ENCODE results near the gene PAFAH2. TPM values are rescaled to one million over a fixed set of nuclear protein-coding genes. Genes with fewer than 3 reads are reported as not detected.
A peak's percentile ranks its signal among the peaks of the same experiment; 100 is the strongest.

PAFAH2 gene
- total RNA-seq, 8 experiments from 2014 or later = 6.0 to 11.8 (median 8.9) TPM

DNA sequence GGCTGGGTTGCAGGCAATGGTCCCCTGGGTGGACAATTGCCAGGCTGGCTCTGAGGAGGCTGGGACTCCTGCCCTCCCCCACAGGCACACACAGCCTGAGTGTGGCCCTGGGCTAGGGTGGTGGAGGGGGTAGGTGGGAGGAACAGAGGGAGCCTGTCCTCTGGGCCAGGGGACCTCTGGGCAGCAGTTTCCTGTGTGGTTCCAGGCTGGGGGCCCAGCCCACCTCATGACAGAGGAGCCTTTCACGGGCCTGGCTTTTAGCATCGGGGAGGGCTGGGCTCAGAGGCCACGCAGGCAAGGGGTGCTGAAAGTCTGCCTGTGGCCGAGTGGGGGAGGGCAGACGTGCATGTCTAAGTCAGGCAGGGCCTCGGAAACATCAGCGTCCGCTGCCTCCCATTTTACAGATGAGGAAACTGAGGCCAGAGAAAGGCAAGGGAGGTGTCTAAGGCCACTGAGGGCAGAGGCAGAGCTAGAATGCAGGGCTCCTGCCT, 30.7 kb upstream of the PAFAH2 start:
- WGBS, 10 experiments = no CpG with 5 or more reads among the region's 8 CpGs
- Histone ChIP-seq H3K4me1 (replicated peaks in 1 of 2) (no peaks in the 10 kb centered on the region), H3K4me3 (no peak overlapping the region), H3K27ac (no peak overlapping the region)
- in situ Hi-C loops (cut with MboI; ENCODE audit: low pct_unique_long_range_greater_than_20kb in 2 of 9, low sequenced_read_pairs in 9 of 9, unreplicated experiment in 9 of 9) = no loop called here
- ATAC-seq (replicated peaks in 6 of 8) = peak in 4 of 8 experiments; percentile 9 to 21 (median 10)

DNA sequence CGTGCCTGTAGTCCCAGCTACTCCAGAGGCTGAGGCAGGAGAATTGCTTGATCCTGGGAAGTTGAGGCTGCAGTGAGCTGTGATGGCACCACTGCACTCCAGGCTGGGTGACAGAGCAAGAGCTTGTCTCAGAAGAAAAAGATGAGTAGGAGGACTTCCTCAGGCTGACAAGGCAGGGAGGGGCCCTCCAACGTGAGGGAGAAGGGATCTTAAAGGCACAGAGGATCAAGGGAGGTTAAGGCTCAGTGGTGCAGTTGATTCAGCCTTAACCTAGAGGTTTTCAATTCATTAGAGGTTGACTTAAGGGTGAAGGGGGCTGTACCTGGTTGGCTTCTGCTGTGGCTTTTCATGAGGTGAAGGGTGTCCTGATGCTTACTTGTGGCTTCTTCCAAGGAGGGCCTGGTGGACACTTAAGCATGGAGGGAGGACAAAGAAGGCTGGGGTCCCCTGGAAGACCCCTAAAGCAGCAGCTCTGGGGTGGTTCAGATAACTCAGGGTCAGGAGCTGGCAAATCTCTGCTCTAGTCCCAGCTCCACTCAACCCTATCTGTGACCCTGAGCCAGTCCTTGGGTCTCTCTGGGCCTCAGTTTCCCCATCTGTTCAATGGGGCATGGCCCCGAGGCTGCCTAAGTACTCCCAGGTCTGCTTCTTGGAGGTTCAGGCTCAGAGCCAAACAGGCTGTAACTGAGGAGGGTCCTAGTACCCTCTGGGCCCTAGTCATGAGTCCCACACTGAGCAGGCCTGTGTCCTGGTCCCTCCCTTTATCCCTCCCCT, 30.0 kb upstream of the PAFAH2 start:
- in situ Hi-C loops (cut with MboI; ENCODE audit: low pct_unique_long_range_greater_than_20kb in 2 of 9, low sequenced_read_pairs in 9 of 9, unreplicated experiment in 9 of 9) = no loop called here
- H3K27ac ChIP-seq = no peak overlapping the region
- ATAC-seq (replicated peaks in 6 of 8) = peak in 6 of 8 experiments; percentile 1 to 33 (median 5)
- no peaks in the 10 kb centered on the region for H3K4me1 ChIP-seq (replicated peaks in 1 of 2)
- WGBS, 10 experiments = 0 to 35% (median 7%) methylated on average over 1 to 2 of the region's 3 CpGs; no CpG with 5 or more reads in 4 of the 10 experiments
- H3K4me3 ChIP-seq = no peak overlapping the region

DNA sequence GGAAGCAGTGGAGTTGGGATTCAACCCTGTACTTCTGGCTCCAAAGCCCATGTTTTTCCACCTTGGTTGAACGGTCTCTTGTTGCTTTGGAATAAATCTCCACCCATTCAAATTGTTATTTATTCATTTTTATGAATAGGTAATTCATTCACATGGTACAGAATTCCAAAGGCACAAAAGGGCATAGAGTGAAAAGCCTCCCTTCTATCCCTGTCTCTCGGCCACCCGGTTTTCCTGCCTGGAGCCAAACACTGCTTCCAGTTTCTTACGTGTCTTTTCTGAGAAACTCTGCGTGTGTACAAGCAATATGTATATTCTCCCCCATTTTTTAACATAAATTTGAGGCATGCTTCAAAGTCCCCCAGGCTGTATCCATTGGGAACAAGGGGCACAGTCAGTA, 27.7 kb upstream of the PAFAH2 start:
- WGBS, 10 experiments = 0 to 84% (median 67%) methylated on average over 1 to 5 of the region's 5 CpGs; no CpG with 5 or more reads in 2 of the 10 experiments
- Histone ChIP-seq H3K27ac (no peak overlapping the region), H3K4me3 (no peak overlapping the region), H3K4me1 (replicated peaks in 1 of 2) (peaks cover 0 to 6% of the 10 kb centered on the region in 2 donors)
- ATAC-seq (replicated peaks in 6 of 8) = peak in 1 of 8 experiments; percentile 71
- in situ Hi-C loops (cut with MboI; ENCODE audit: low pct_unique_long_range_greater_than_20kb in 2 of 9, low sequenced_read_pairs in 9 of 9, unreplicated experiment in 9 of 9) = no loop called here

DNA sequence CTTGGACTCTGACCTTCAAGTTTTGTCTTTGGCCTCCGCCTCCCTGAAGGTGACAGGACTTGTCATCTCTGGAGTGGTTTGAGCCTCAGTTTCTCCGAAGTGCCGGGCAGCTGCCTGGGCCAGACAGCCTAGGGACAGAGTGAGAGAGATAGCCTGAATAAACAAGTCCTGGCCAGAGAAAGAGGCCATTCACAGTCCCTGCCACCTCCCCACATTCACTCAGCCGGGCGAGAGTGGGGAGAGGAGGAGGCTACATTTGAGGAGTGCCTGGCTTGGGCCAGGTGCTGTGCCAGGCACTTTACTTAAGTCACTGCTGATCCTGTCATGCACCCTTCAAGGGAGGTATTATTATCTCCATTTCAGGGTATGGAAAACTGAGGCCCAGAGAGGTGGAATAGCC, 27.2 kb upstream of the PAFAH2 start:
- in situ Hi-C loops (cut with MboI; ENCODE audit: low pct_unique_long_range_greater_than_20kb in 2 of 9, low sequenced_read_pairs in 9 of 9, unreplicated experiment in 9 of 9) = no loop called here
- ATAC-seq (replicated peaks in 6 of 8) = peak in 1 of 8 experiments; percentile 2
- Histone ChIP-seq H3K27ac (no peak overlapping the region), H3K4me1 (replicated peaks in 1 of 2) (peaks cover 0 to 6% of the 10 kb centered on the region in 2 donors), H3K4me3 (no peak overlapping the region)
- WGBS, 10 experiments = 62 to 90% (median 81%) methylated on average over 3 of the region's 5 CpGs; no CpG with 5 or more reads in 7 of the 10 experiments

DNA sequence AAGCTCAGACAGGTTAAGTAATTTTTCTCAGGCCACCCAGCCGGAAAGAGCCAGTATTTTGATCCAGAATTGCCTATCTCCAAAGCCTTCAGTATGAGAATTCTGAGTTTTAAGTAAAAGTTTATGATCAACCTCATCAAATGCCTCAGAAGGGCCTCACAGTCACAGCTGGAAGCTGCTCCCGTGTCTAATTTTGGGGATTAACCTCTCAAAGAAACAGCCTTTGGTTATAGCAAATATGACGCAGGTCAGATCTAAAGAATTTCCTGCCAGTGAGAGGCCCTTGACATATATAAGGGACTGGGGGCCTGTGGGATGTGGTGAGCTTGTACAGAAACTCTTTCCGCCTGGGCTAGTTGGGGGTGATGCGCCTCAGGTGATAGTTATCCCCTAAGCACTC, 26.0 kb upstream of the PAFAH2 start:
- no peak overlapping the region for H3K4me3 ChIP-seq
- 0 to 100% (median 84%) methylated on average over 1 to 5 of the region's 5 CpGs; no CpG with 5 or more reads in 2 of the 10 experiments for WGBS, 10 experiments
- in situ Hi-C loops (cut with MboI; ENCODE audit: low pct_unique_long_range_greater_than_20kb in 2 of 9, low sequenced_read_pairs in 9 of 9, unreplicated experiment in 9 of 9) = no loop called here
- peaks cover 0 to 6% of the 10 kb centered on the region in 2 donors for H3K4me1 ChIP-seq (replicated peaks in 1 of 2)
- H3K27ac ChIP-seq = no peak overlapping the region
- ATAC-seq (replicated peaks in 6 of 8) = no peak

DNA sequence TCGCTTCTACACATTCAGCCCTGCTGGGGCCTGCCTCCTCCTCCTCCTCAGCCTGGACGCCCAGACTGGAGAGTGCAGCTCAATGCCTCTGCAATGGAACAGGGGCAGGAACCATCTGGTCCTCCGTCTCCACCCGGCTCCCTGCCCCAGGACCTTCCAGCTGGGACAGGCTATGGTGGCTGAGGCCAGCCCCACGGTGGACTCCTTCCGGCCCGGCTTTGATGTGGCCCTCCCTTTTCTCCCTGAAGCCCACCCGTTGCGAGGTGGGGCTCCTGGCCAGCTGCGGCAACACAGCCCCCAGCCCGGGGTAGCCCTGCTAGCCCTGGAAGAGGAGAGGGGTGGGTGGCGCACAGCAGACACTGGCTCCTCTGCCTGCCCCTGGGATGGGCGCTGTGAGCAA, 25.1 kb upstream of the PAFAH2 start:
- H3K4me3 ChIP-seq = no peak overlapping the region
- in situ Hi-C loops (cut with MboI; ENCODE audit: low pct_unique_long_range_greater_than_20kb in 2 of 9, low sequenced_read_pairs in 9 of 9, unreplicated experiment in 9 of 9) = no loop called here
- 0 to 100% (median 76%) methylated on average over 1 to 9 of the region's 13 CpGs; no CpG with 5 or more reads in 3 of the 10 experiments for WGBS, 10 experiments
- H3K4me1 ChIP-seq (replicated peaks in 1 of 2) = peaks cover 2 to 6% of the 10 kb centered on the region in 2 donors
- peak in 1 of 8 experiments; percentile 48 for ATAC-seq (replicated peaks in 6 of 8)
- no peak overlapping the region for H3K27ac ChIP-seq

DNA sequence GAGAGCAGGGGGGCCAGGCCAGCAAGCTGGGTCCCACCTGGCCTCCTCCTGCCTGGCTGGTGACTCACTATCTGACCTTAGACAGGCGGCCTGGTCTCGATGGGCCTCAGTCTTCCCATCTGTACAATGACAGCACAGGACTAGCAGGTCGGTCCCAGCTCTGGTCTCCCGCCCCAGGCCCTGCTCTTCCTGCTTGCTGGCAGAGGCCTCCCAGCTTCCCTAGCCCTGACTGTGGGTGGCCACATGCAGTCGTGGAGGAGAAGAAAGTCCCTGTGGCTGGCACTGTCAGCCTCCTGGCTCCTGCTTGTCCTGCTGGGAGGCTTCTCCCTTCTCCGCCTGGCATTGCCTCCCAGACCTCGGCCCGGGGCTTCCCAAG, 24.5 kb upstream of the PAFAH2 start:
- Histone ChIP-seq H3K27ac (no peak overlapping the region), H3K4me1 (replicated peaks in 1 of 2) (peaks cover 2 to 6% of the 10 kb centered on the region in 2 donors), H3K4me3 (no peak overlapping the region)
- in situ Hi-C loops (cut with MboI; ENCODE audit: low pct_unique_long_range_greater_than_20kb in 2 of 9, low sequenced_read_pairs in 9 of 9, unreplicated experiment in 9 of 9) = no loop called here
- 10 to 100% (median 73%) methylated on average over 1 to 3 of the region's 8 CpGs; no CpG with 5 or more reads in 5 of the 10 experiments for WGBS, 10 experiments
- ATAC-seq (replicated peaks in 6 of 8) = peak in 1 of 8 experiments; percentile 6

DNA sequence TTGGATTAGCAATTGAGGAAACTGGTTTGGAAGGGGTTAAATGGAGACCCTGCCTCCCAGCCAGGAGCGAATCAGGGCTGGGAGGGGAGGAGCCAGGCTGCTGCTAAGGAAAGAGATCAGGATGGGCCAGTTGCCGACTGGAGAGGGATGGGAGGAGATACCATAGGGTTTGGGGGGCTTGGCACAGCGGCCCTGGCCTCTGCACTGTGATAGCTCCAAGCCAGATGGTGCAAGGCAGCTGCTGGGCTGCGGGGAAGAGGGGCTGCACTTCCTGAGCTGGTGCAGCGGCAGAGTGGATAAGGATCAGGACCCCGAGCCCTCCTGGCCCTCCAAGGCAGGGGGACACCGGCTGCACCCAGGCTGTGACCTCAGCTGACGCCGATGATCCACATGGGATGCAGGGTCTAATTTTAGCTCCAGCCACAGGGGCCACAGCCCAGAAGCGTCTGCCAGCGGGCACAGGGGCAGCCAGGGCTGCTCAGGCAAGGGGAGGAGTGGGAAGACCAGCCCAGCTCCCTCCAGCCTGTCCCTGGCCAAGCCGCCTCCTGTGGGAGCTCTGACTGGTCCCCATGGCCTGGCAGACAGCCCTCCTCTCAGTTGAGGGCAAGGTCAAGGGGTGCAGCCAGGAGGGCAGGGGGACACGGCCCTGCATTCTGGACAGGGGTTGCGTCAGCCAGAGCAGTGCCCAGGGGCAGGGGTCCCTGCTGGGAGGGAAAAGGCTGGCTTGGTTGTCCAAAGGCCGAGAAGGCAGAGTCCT, 24.0 kb upstream of the PAFAH2 start, which contains the start of gene EXTL1:
TSS of gene EXTL1 (plus strand) at position 129 of the 757 bp plus-strand sequence. CDS start 872 bp downstream, outside the sequence.
- ATAC-seq (replicated peaks in 6 of 8) = peak in 7 of 8 experiments; percentile 56 to 86 (median 75)
- Histone ChIP-seq H3K4me3 (peak within 1 kb of the TSS; percentile 27 to 39 (median 33)), H3K27ac (peak within 1 kb of the TSS; percentile 15 to 60), H3K4me1 (replicated peaks in 1 of 2) (peaks cover 2 to 7% of the 10 kb centered on the region in 2 donors)
- in situ Hi-C loops (cut with MboI; ENCODE audit: low pct_unique_long_range_greater_than_20kb in 2 of 9, low sequenced_read_pairs in 9 of 9, unreplicated experiment in 9 of 9) = no loop called here
- WGBS, 10 experiments = 0 to 70% (median 0%) methylated on average over 1 to 8 of the region's 15 CpGs; no CpG with 5 or more reads in 3 of the 10 experiments

DNA sequence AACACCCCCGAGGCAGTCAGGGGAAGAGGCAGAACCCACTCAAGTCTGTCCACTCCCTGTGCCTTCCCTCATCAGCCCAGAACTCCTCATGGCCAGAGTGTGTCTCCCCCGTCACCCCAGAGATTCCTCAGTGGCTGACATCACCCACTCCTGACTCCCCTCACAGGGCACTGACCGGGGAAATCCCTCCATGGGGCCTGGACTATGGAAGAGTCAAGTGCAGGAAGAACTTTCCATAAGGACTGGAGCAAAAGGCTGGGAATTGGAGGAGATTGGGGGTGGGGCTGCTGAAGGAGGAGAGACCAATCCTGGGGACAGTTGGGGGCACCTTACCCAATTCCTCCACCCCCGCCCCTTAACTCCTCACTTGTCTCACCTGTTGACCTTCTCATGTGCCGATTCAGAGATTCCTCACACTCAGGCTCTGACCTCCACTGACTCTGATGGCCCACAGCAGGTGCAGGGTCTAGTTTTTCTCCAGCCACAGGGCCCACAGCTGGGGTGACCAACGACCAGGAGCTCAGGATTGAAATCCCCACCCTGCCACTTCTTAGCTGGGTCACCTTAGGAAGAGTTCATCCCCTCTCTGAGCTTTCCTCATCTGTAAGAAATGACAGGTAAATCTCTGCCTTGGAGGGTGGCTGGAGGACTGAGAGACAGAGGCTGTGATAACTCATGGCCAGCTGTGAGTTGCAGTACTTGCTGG, 23.2 kb upstream of the PAFAH2 start:
- ATAC-seq (replicated peaks in 6 of 8) = no peak
- H3K4me3 ChIP-seq = peak overlapping the region in 1 of 5 donors; percentile 33

DNA sequence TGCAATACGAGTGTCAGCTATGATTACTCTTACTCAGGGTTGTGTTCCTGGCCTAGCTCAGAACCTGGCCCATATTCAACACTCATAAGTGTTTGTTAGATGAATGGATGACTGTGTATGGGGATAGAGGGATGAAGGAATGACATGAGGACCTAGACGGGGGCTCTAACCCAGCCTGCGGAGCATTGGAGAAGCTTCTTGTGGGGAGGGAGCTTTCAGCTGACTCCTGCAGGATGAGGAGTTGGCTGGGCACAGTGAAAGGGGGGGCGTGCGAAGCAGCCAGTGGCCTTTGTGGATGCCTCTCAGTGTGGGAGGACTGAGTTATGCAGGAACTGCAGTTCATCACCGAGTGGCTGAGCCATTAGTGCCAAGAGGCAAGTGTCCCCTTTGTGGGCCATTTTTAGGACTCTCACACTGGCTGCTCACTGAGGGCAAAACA, 22.5 kb upstream of the PAFAH2 start:
- Histone ChIP-seq H3K4me3 (no peak overlapping the region), H3K27ac (no peak overlapping the region), H3K4me1 (replicated peaks in 1 of 2) (peaks cover 2 to 16% of the 10 kb centered on the region in 2 donors)
- WGBS, 10 experiments = 9 to 73% (median 52%) methylated on average over 1 to 6 of the region's 6 CpGs; no CpG with 5 or more reads in 4 of the 10 experiments
- in situ Hi-C loops (cut with MboI; ENCODE audit: low pct_unique_long_range_greater_than_20kb in 2 of 9, low sequenced_read_pairs in 9 of 9, unreplicated experiment in 9 of 9) = no loop called here
- no peak for ATAC-seq (replicated peaks in 6 of 8)

More for the DNA sequence above, 23.2 kb upstream of the PAFAH2 start:
- Histone ChIP-seq H3K4me1 (replicated peaks in 1 of 2) (peaks cover 2 to 14% of the 10 kb centered on the region in 2 donors), H3K27ac (no peak overlapping the region)
- in situ Hi-C loops (cut with MboI; ENCODE audit: low pct_unique_long_range_greater_than_20kb in 2 of 9, low sequenced_read_pairs in 9 of 9, unreplicated experiment in 9 of 9) = no loop called here
- WGBS, 10 experiments = 33 to 81% (median 70%) methylated on average over 1 to 3 of the region's 6 CpGs; no CpG with 5 or more reads in 5 of the 10 experiments

DNA sequence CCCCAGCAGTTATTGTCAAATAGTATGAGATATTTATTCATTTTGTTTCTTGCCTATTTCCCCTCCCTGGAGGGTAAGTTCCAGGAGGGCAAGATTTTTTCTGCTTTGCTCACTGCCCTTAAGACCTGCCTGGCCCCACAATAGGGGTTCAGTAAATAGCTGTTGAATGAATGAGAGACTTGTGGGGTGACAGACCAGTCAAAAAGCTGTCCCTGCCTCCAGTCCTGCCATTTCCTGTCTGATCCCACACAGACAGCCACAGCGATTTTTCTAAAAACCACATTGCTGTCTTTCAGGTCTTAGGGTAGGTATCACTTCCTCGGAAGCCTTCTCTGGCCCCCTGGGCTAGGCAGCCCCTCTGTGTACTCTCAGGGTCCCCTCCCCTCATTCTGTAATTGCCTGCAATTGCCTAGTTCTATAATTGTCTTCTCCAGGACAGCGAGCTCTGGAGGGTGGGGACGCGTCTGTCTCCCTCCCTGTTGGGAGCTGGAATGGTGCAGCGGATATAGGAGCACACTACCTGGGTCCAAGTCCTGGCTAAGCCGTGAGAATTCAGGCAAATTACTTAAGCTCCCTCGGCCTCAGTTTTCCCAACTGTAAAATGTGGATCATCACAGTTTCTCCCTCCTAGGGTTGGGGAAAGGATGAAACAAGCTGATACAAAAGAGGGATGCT, 21.9 kb upstream of the PAFAH2 start:
- 57 to 100% (median 80%) methylated on average over 1 to 7 of the region's 8 CpGs; no CpG with 5 or more reads in 2 of the 10 experiments for WGBS, 10 experiments
- peaks cover 2 to 16% of the 10 kb centered on the region in 2 donors for H3K4me1 ChIP-seq (replicated peaks in 1 of 2)
- no peak overlapping the region for H3K27ac ChIP-seq
- no peak for ATAC-seq (replicated peaks in 6 of 8)
- H3K4me3 ChIP-seq = no peak overlapping the region
- in situ Hi-C loops (cut with MboI; ENCODE audit: low pct_unique_long_range_greater_than_20kb in 2 of 9, low sequenced_read_pairs in 9 of 9, unreplicated experiment in 9 of 9) = no loop called here

DNA sequence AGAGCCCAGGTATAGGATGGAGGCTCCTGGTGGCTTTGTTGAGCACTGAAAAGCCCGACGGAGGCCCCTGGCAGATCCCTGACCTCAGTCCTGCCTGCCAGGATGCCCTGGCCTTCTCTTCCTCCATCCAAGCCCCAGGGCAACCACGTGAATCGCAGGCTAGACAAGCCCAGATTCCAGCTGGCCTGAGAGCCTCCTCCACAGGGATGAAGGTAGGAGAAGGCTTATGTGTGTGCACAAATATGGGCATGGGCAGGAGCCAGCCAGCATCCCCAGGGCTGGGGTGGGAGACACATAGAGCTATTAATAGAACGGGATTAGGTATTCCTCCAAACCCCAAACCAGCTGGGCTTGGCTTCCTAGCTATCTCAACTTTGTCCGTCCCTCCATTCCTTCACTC, 19.7 kb upstream of the PAFAH2 start:
- Histone ChIP-seq H3K27ac (no peak overlapping the region), H3K4me3 (no peak overlapping the region), H3K4me1 (replicated peaks in 1 of 2) (peaks cover 2 to 16% of the 10 kb centered on the region in 2 donors)
- 0 to 92% (median 47%) methylated on average over 1 to 6 of the region's 6 CpGs; no CpG with 5 or more reads in 1 of the 10 experiments for WGBS, 10 experiments
- peak in 2 of 8 experiments; percentile 72 to 82 for ATAC-seq (replicated peaks in 6 of 8)
- in situ Hi-C loops (cut with MboI; ENCODE audit: low pct_unique_long_range_greater_than_20kb in 2 of 9, low sequenced_read_pairs in 9 of 9, unreplicated experiment in 9 of 9) = no loop called here
